Neural cell (in vitro differentiated cells): ENCODE measurements around the gene RAB11FIP4. TPM values are rescaled to one million over a fixed set of nuclear protein-coding genes. Genes with fewer than 3 reads are reported as not detected.

ENCODE experiments used
- H2AFZ ChIP-seq: fragments of 200-600, 300-800 bp; sonication (generic), shearing (Covaris generic); 2 replicates; pipeline ENCODE4 v1.6.0; 2014; ENCODE audit warnings: low read depth, mild to moderate bottlenecking, antibody characterized with exemption, low read length, moderate library complexity
- H3F3A ChIP-seq: fragments of 200-600 bp; shearing (Covaris generic); 2 replicates; pipeline ENCODE4 v1.6.1; 2016; ENCODE audit warnings: mild to moderate bottlenecking, moderate library complexity, mixed read lengths, antibody characterized with exemption, low read length; ENCODE audit not compliant: insufficient read depth, poor library complexity, severe bottlenecking
- H3K27ac ChIP-seq: fragments of 200-600, 300-800 bp; sonication (generic), shearing (Covaris generic); 2 replicates; pipeline ENCODE4 v1.5.1; 2014; ENCODE audit warnings: mild to moderate bottlenecking, low read length, moderate library complexity
- H3K27me3 ChIP-seq: fragments of 300-800, 200-600 bp; sonication (generic), shearing (Covaris generic); 2 replicates; pipeline ENCODE4 v1.6.0; 2014; ENCODE audit warnings: mild to moderate bottlenecking, low read depth, low read length, moderate library complexity; ENCODE audit not compliant: insufficient read depth
- H3K36me3 ChIP-seq: fragments of 300-800, 200-600 bp; sonication (generic), shearing (Covaris generic); 2 replicates; pipeline ENCODE4 v1.5.1; 2014; ENCODE audit warnings: mild to moderate bottlenecking, antibody characterized with exemption, low read length, moderate library complexity; ENCODE audit not compliant: insufficient read depth
- H3K4me2 ChIP-seq: fragments of 300-800, 200-600 bp; sonication (generic), shearing (Covaris generic); 2 replicates; pipeline ENCODE4 v1.6.0; 2014; ENCODE audit warnings: mild to moderate bottlenecking, low read length
- H3K4me3 ChIP-seq: fragments of 300-800, 200-600 bp; sonication (generic), shearing (Covaris generic); 2 replicates; pipeline ENCODE4 v1.5.1; 2014; ENCODE audit warnings: mild to moderate bottlenecking, low read length, moderate library complexity
- H3K79me2 ChIP-seq: fragments of 200-600 bp; shearing (Covaris generic); replicated peaks from 2 replicates; pipeline ENCODE4 v1.6.0; 2014; ENCODE audit warnings: mild to moderate bottlenecking, low read length, moderate library complexity; ENCODE audit not compliant: insufficient read depth
- H3K9ac ChIP-seq: fragments of 300-800, 200-600 bp; sonication (generic), shearing (Covaris generic); 2 replicates; pipeline ENCODE4 v1.6.1; 2016; ENCODE audit warnings: mild to moderate bottlenecking, low read length, mixed read lengths
- H3K9me2 ChIP-seq: fragments of 200-600 bp; shearing (Covaris generic); 2 replicates; pipeline ENCODE4 v1.6.1; 2016; ENCODE audit warnings: mild to moderate bottlenecking, low read length, mixed read lengths; ENCODE audit not compliant: insufficient read depth
- H3K9me3 ChIP-seq: fragments of 200-600, 300-800 bp; sonication (generic), shearing (Covaris generic); 2 replicates; pipeline ENCODE4 v1.6.1; 2016; ENCODE audit warnings: mild to moderate bottlenecking, mixed run types, low read length, moderate library complexity, mixed read lengths
- H4K20me1 ChIP-seq: fragments of 200-600 bp; shearing (Covaris generic); 2 replicates; pipeline ENCODE4 v1.6.1; 2016; ENCODE audit warnings: mild to moderate bottlenecking, mixed run types; ENCODE audit not compliant: insufficient read depth
- CTCF ChIP-seq: fragments of 450-650 bp; IDR thresholded peaks from 2 replicates; pipeline ENCODE4 v1.5.1; 2014; ENCODE audit warnings: antibody characterized with exemption, mild to moderate bottlenecking, moderate library complexity; ENCODE audit not compliant: poor library complexity, severe bottlenecking
- EP300 ChIP-seq: fragments of 450-650 bp; conservative IDR thresholded peaks from 2 replicates; pipeline ENCODE4 v1.6.1; 2014; ENCODE audit warnings: antibody characterized with exemption, mild to moderate bottlenecking, moderate library complexity; ENCODE audit not compliant: poor library complexity, severe bottlenecking
- EZH2 ChIP-seq: fragments of 200-600, 300-800 bp; shearing (Covaris generic), sonication (generic); IDR thresholded peaks from 2 replicates; pipeline ENCODE4 v1.6.1; 2014; ENCODE audit warnings: antibody characterized with exemption, low read length, borderline replicate concordance, mild to moderate bottlenecking; ENCODE audit not compliant: insufficient read depth, poor library complexity, severe bottlenecking
- MXI1 ChIP-seq: fragments of 450-650 bp; conservative IDR thresholded peaks from 2 replicates; pipeline ENCODE4 v1.6.1; 2014; ENCODE audit warnings: antibody characterized with exemption, mild to moderate bottlenecking; ENCODE audit not compliant: poor library complexity, severe bottlenecking
- POLR2AphosphoS5 ChIP-seq: IDR thresholded peaks from 2 replicates; pipeline ENCODE4 v1.6.1; 2012
- RAD21 ChIP-seq: fragments of 450-650 bp; conservative IDR thresholded peaks from 2 replicates; pipeline ENCODE4 v1.6.1; 2014; ENCODE audit warnings: antibody characterized with exemption, mild to moderate bottlenecking, moderate library complexity
- REST ChIP-seq: IDR thresholded peaks from 2 replicates; pipeline ENCODE4 v1.6.1; 2012; ENCODE audit warnings: borderline replicate concordance
- SMC3 ChIP-seq: fragments of 450-650 bp; conservative IDR thresholded peaks from 2 replicates; pipeline ENCODE4 v1.6.1; 2014; ENCODE audit warnings: antibody characterized with exemption, mild to moderate bottlenecking, moderate library complexity; ENCODE audit not compliant: poor library complexity
- TAF1 ChIP-seq: IDR thresholded peaks from 2 replicates; pipeline ENCODE4 v1.6.1; 2012; ENCODE audit warnings: low read depth
- polyA plus RNA-seq: library from polyadenylated mRNA; depleted of rRNA; stranded (reverse); fragments of >200 nt; gene quantifications from 2 replicates; pipeline ENCODE4 v1.2.3, GENCODE V29; 2014

Gene RAB11FIP4
- polyA plus RNA-seq, 1 donor from 2014 or later: 14.4 TPM

- TF ChIP-seq MXI1 (no peak), TAF1 (no peak), EP300 (no peak), EZH2 (no peak), REST (no peak), CTCF (no peak), POLR2AphosphoS5 (no peak), RAD21 (no peak), SMC3 (no peak)
- Histone ChIP-seq H3K27me3 (peaks cover 21% of the 10 kb centered on the region), H3K4me3 (peak overlapping the region; percentile 95), H2AFZ (no peak overlapping the region), H4K20me1 (no peaks in the 10 kb centered on the region), H3K79me2 (no peaks in the 10 kb centered on the region), H3K9me3 (no peaks in the 10 kb centered on the region), H3K36me3 (no peaks in the 10 kb centered on the region), H3K9me2 (no peaks in the 10 kb centered on the region), H3K4me2 (no peak overlapping the region), H3K27ac (no peak overlapping the region), H3F3A (no peaks in the 10 kb centered on the region), H3K9ac (peak overlapping the region; percentile 77)
Measured at GRCh38 chr17:31489295-31490018, 98.0 kb downstream of the RAB11FIP4 start.

GRCh38 chr17:31490019-31490650, 98.7 kb downstream of the RAB11FIP4 start:
- no peaks in the 10 kb centered on the region for H3K9me3 ChIP-seq
- no peak overlapping the region for H2AFZ ChIP-seq
- no peaks in the 10 kb centered on the region for H3K79me2 ChIP-seq
- H3K27ac ChIP-seq: no peak overlapping the region
- H4K20me1 ChIP-seq: no peaks in the 10 kb centered on the region
- H3K4me2 ChIP-seq: no peak overlapping the region
- H3K27me3 ChIP-seq: peaks cover 21% of the 10 kb centered on the region
- H3K9ac ChIP-seq: no peak overlapping the region
- TF ChIP-seq RAD21 (no peak), EP300 (no peak), EZH2 (no peak), TAF1 (no peak), REST (no peak), SMC3 (no peak), MXI1 (no peak)
- H3F3A ChIP-seq: no peaks in the 10 kb centered on the region
- no peaks in the 10 kb centered on the region for H3K9me2 ChIP-seq
- H3K4me3 ChIP-seq: peak overlapping the region; percentile 95
- H3K36me3 ChIP-seq: no peaks in the 10 kb centered on the region
